HFFc6 (cell line): ENCODE measurements around the gene KRTAP21-2. TPM values are rescaled to one million over a fixed set of nuclear protein-coding genes. Genes with fewer than 3 reads are reported as not detected.

Experiments used
- DNase-seq: peaks from one replicate; pipeline ENCODE4 v3.0.0-alpha.2; 2018
- H3K27ac Mint-ChIP-seq: 2 replicates; pipeline ENCODE4 v1.8.0; 2020; ENCODE audit warnings: mild to moderate bottlenecking, mixed read lengths
- H3K27me3 Mint-ChIP-seq: 2 replicates; pipeline ENCODE4 v1.8.0; 2021; ENCODE audit warnings: mild to moderate bottlenecking, moderate library complexity, mixed read lengths; ENCODE audit not compliant: insufficient read depth
- H3K36me3 Mint-ChIP-seq: 2 replicates; pipeline ENCODE4 v1.8.0; 2021; ENCODE audit warnings: low read depth, mixed read lengths
- H3K4me1 Mint-ChIP-seq: 2 replicates; pipeline ENCODE4 v1.8.0; 2020; ENCODE audit warnings: low read depth, mixed read lengths
- H3K4me3 Mint-ChIP-seq: 2 replicates; pipeline ENCODE4 v1.8.0; 2020; ENCODE audit warnings: mild to moderate bottlenecking, moderate library complexity, mixed read lengths
- H3K9me3 Mint-ChIP-seq: 2 replicates; pipeline ENCODE4 v1.8.0; 2020; ENCODE audit warnings: mild to moderate bottlenecking, mixed read lengths
- total RNA-seq, 6 experiments: library from RNA; stranded (reverse); fragmentation: NEBNext Ultra II Directional; extraction: Animal tissue kit (Norgen Biotek cat#: 25700); gene quantifications; 2 replicates in 1 of 6; 3 replicates in 5 of 6; pipeline ENCODE4 v1.2.3, GENCODE V29; 2021
- TF ChIP-seq, protein P1 (sequence below): fragments of 200-600 bp; sonication (generic); IDR thresholded peaks from 2 replicates; pipeline ENCODE4 v1.5.0; 2021; ENCODE audit warnings: antibody characterized with exemption, mild to moderate bottlenecking

KRTAP21-2 gene
- total RNA-seq, 6 experiments from 2014 or later, result not detected

- TF ChIP-seq, protein P1, sequence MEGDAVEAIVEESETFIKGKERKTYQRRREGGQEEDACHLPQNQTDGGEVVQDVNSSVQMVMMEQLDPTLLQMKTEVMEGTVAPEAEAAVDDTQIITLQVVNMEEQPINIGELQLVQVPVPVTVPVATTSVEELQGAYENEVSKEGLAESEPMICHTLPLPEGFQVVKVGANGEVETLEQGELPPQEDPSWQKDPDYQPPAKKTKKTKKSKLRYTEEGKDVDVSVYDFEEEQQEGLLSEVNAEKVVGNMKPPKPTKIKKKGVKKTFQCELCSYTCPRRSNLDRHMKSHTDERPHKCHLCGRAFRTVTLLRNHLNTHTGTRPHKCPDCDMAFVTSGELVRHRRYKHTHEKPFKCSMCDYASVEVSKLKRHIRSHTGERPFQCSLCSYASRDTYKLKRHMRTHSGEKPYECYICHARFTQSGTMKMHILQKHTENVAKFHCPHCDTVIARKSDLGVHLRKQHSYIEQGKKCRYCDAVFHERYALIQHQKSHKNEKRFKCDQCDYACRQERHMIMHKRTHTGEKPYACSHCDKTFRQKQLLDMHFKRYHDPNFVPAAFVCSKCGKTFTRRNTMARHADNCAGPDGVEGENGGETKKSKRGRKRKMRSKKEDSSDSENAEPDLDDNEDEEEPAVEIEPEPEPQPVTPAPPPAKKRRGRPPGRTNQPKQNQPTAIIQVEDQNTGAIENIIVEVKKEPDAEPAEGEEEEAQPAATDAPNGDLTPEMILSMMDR, result no peak
- H3K27me3 Mint-ChIP-seq, result no peaks in the 10 kb centered on the region
Measured at GRCh38 chr21:30710499-30710898, 36.6 kb downstream of the KRTAP21-2 start.

DNA sequence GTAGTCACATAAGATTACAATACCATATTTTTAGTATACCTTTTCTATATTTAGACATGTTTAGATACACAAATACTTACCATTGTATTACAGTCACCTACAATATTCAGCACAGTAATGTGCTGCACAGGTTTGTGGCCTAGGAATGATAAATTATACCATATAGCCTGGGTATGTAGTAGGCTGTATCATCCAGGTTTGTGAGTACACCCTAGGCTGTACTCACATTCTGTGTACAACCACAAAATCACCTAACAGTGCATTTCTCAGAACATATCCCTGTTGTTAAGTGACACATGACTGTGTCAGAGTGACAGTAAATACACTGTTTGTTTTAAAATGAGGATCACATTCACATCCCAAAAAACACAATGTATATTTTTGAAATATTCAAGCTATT lies 39.6 kb downstream of the KRTAP21-2 start:
- H3K27me3 Mint-ChIP-seq, result no peaks in the 10 kb centered on the region
- H3K36me3 Mint-ChIP-seq, result no peaks in the 10 kb centered on the region
- no peak overlapping the region for H3K4me3 Mint-ChIP-seq
- TF ChIP-seq, protein P1, result no peak
- no peak overlapping the region for H3K27ac Mint-ChIP-seq
- no peaks in the 10 kb centered on the region for H3K4me1 Mint-ChIP-seq
- H3K9me3 Mint-ChIP-seq, result peaks cover 59% of the 10 kb centered on the region
- DNase-seq, result no peak

More at GRCh38 chr21:30710499-30710898, 36.6 kb downstream of the KRTAP21-2 start:
- no peak overlapping the region for H3K4me3 Mint-ChIP-seq
- no peak overlapping the region for H3K27ac Mint-ChIP-seq
- H3K4me1 Mint-ChIP-seq, result no peaks in the 10 kb centered on the region
- H3K36me3 Mint-ChIP-seq, result no peaks in the 10 kb centered on the region; the same call in 1 of the 2 replicates
- H3K9me3 Mint-ChIP-seq, result peaks cover 58% of the 10 kb centered on the region
- DNase-seq, result no peak

Other genes with a start within 250 kb of the KRTAP21-2 start
- gene KRTAP19-5, start 245.1 kb downstream of the KRTAP21-2 start, total RNA-seq, result not detected
- gene KRTAP19-6, start 205.4 kb downstream of the KRTAP21-2 start, total RNA-seq, result not detected
- not detected for gene KRTAP19-7, start 185.9 kb downstream of the KRTAP21-2 start, total RNA-seq
- not detected for gene KRTAP22-2, start 156.9 kb downstream of the KRTAP21-2 start, total RNA-seq
- not detected for gene KRTAP6-3, start 154.8 kb downstream of the KRTAP21-2 start, total RNA-seq
- not detected for gene KRTAP6-2, start 148.4 kb downstream of the KRTAP21-2 start, total RNA-seq
- not detected for gene KRTAP22-1, start 146.2 kb downstream of the KRTAP21-2 start, total RNA-seq
- not detected for gene KRTAP6-1, start 133.3 kb downstream of the KRTAP21-2 start, total RNA-seq
- not detected for gene KRTAP20-1, start 130.8 kb downstream of the KRTAP21-2 start, total RNA-seq
- not detected for gene KRTAP20-4, start 126.6 kb downstream of the KRTAP21-2 start, total RNA-seq
- gene KRTAP20-2, start 112.1 kb downstream of the KRTAP21-2 start, total RNA-seq, result not detected
- not detected for gene KRTAP20-3, start 104.4 kb downstream of the KRTAP21-2 start, total RNA-seq
- not detected for gene KRTAP21-3, start 28.5 kb downstream of the KRTAP21-2 start, total RNA-seq
- not detected for gene KRTAP21-1, start 8.2 kb upstream of the KRTAP21-2 start, total RNA-seq
- gene KRTAP8-1, start 66.0 kb upstream of the KRTAP21-2 start, total RNA-seq, result not detected
- gene KRTAP7-1, start 82.5 kb upstream of the KRTAP21-2 start, total RNA-seq, result not detected
- not detected for gene KRTAP11-1, start 134.3 kb upstream of the KRTAP21-2 start, total RNA-seq